Muscle layer of duodenum (tissue), 2 donors: ENCODE measurements around the gene FCHSD2.

Source experiments
- H3K27ac ChIP-seq: one replicate; pipeline ENCODE4 v1.7.0; 2013; ENCODE audit warnings: mild to moderate bottlenecking, low read length
- H3K27me3 ChIP-seq: one replicate; pipeline ENCODE4 v1.7.0; 2013; ENCODE audit warnings: low read depth, mild to moderate bottlenecking, control low read depth, low read length
- H3K36me3 ChIP-seq, 2 donors: one replicate each; pipeline ENCODE4 v1.7.0; 2013; ENCODE audit warnings: low read length in 2 of 2, control low read depth in 1 of 2, mild to moderate bottlenecking in 1 of 2; ENCODE audit not compliant: insufficient read depth in 2 of 2, control insufficient read depth in 1 of 2
- H3K4me1 ChIP-seq, 2 donors: one replicate each; pipeline ENCODE4 v1.7.0; 2013; ENCODE audit warnings: low read length in 2 of 2, mild to moderate bottlenecking in 2 of 2, control low read depth in 1 of 2, moderate library complexity in 1 of 2; ENCODE audit not compliant: insufficient read depth in 2 of 2, control insufficient read depth in 1 of 2
- H3K4me3 ChIP-seq, 2 donors: one replicate each; pipeline ENCODE4 v1.7.0; 2013; ENCODE audit warnings: low read length in 2 of 2, low read depth in 1 of 2, mild to moderate bottlenecking in 1 of 2
- H3K9me3 ChIP-seq, 2 donors: one replicate each; pipeline ENCODE4 v1.7.0; 2013; ENCODE audit warnings: low read length in 2 of 2, control low read depth in 1 of 2, mild to moderate bottlenecking in 1 of 2; ENCODE audit not compliant: control insufficient read depth in 1 of 2
- donor health status: healthy.

FCHSD2 gene

GRCh38 chr11:72937439-72937838 is 204.7 kb downstream of the FCHSD2 start:
- Histone ChIP-seq H3K9me3 (no peaks in the 10 kb centered on the region), H3K27ac (no peak overlapping the region), H3K27me3 (no peaks in the 10 kb centered on the region)

GRCh38 chr11:72935700-72936099 is 206.4 kb downstream of the FCHSD2 start:
- no peaks in the 10 kb centered on the region for H3K36me3 ChIP-seq
- no peaks in the 10 kb centered on the region for H3K9me3 ChIP-seq
- no peak overlapping the region for H3K4me3 ChIP-seq
- peaks cover 6% of the 10 kb centered on the region in 2 donors for H3K4me1 ChIP-seq
- H3K27me3 ChIP-seq = no peaks in the 10 kb centered on the region
- no peak overlapping the region for H3K27ac ChIP-seq

More at GRCh38 chr11:72937439-72937838, 204.7 kb downstream of the FCHSD2 start:
- no peak overlapping the region for H3K4me3 ChIP-seq
- H3K4me1 ChIP-seq = peaks cover 6% of the 10 kb centered on the region in 2 donors
- no peaks in the 10 kb centered on the region for H3K36me3 ChIP-seq

- Histone ChIP-seq H3K4me3 (no peak overlapping the region), H3K36me3 (peaks cover 0 to 1% of the 10 kb centered on the region in 2 donors), H3K27ac (no peak overlapping the region), H3K9me3 (no peaks in the 10 kb centered on the region), H3K4me1 (peaks cover 3 to 6% of the 10 kb centered on the region in 2 donors), H3K27me3 (no peaks in the 10 kb centered on the region)
These were observed 210.0 kb downstream of the FCHSD2 start for GRCh38 chr11:72932132-72932570.

GRCh38 chr11:72930008-72930407 is 212.1 kb downstream of the FCHSD2 start:
- H3K27me3 ChIP-seq = no peaks in the 10 kb centered on the region
- H3K4me3 ChIP-seq = no peak overlapping the region
- H3K9me3 ChIP-seq = no peaks in the 10 kb centered on the region
- H3K27ac ChIP-seq = no peak overlapping the region
- H3K4me1 ChIP-seq = peaks cover under 1 to 3% of the 10 kb centered on the region in 2 donors
- H3K36me3 ChIP-seq = peaks cover 0 to 3% of the 10 kb centered on the region in 2 donors

GRCh38 chr11:72929256-72929655 is 212.9 kb downstream of the FCHSD2 start:
- peaks cover 0 to 3% of the 10 kb centered on the region in 2 donors for H3K36me3 ChIP-seq
- H3K4me1 ChIP-seq = peaks cover 0 to 3% of the 10 kb centered on the region in 2 donors
- no peaks in the 10 kb centered on the region for H3K9me3 ChIP-seq
- H3K4me3 ChIP-seq = no peak overlapping the region
- no peaks in the 10 kb centered on the region for H3K27me3 ChIP-seq
- no peak overlapping the region for H3K27ac ChIP-seq

GRCh38 chr11:72927380-72927779 is 214.7 kb downstream of the FCHSD2 start:
- Histone ChIP-seq H3K4me1 (peaks cover 0 to 3% of the 10 kb centered on the region in 2 donors), H3K4me3 (no peak overlapping the region), H3K9me3 (no peaks in the 10 kb centered on the region), H3K27me3 (no peaks in the 10 kb centered on the region), H3K27ac (no peak overlapping the region), H3K36me3 (peaks cover 0 to 3% of the 10 kb centered on the region in 2 donors)

GRCh38 chr11:72926076-72926475 is 216.0 kb downstream of the FCHSD2 start:
- no peak overlapping the region for H3K4me3 ChIP-seq
- no peaks in the 10 kb centered on the region for H3K27me3 ChIP-seq
- no peaks in the 10 kb centered on the region for H3K9me3 ChIP-seq
- no peak overlapping the region for H3K27ac ChIP-seq
- H3K4me1 ChIP-seq = peaks cover 3% of the 10 kb centered on the region in 2 donors
- H3K36me3 ChIP-seq = peaks cover 5 to 8% of the 10 kb centered on the region in 2 donors

GRCh38 chr11:72925656-72926055 is 216.5 kb downstream of the FCHSD2 start:
- Histone ChIP-seq H3K27ac (no peak overlapping the region), H3K36me3 (peaks cover 8% of the 10 kb centered on the region in 2 donors), H3K4me1 (peaks cover 3% of the 10 kb centered on the region in 2 donors), H3K27me3 (no peaks in the 10 kb centered on the region), H3K4me3 (no peak overlapping the region), H3K9me3 (no peaks in the 10 kb centered on the region)

GRCh38 chr11:72924568-72925190 is 217.4 kb downstream of the FCHSD2 start:
- Histone ChIP-seq H3K4me1 (peaks cover 3% of the 10 kb centered on the region in 2 donors), H3K36me3 (peaks cover 8% of the 10 kb centered on the region in 2 donors), H3K9me3 (no peaks in the 10 kb centered on the region), H3K4me3 (no peak overlapping the region), H3K27ac (no peak overlapping the region), H3K27me3 (no peaks in the 10 kb centered on the region)

- Histone ChIP-seq H3K4me3 (no peak overlapping the region), H3K4me1 (peaks cover 3% of the 10 kb centered on the region in 2 donors), H3K36me3 (peaks cover 5 to 8% of the 10 kb centered on the region in 2 donors), H3K27me3 (no peaks in the 10 kb centered on the region), H3K27ac (no peak overlapping the region), H3K9me3 (no peaks in the 10 kb centered on the region)
These were observed 220.9 kb downstream of the FCHSD2 start for GRCh38 chr11:72921028-72921716.

GRCh38 chr11:72920001-72920400 is 222.1 kb downstream of the FCHSD2 start:
- Histone ChIP-seq H3K36me3 (peaks cover 5 to 8% of the 10 kb centered on the region in 2 donors), H3K4me3 (no peak overlapping the region), H3K27ac (no peak overlapping the region), H3K27me3 (no peaks in the 10 kb centered on the region), H3K4me1 (peaks cover 3% of the 10 kb centered on the region in 2 donors), H3K9me3 (no peaks in the 10 kb centered on the region)
